ENCODE data around the gene RPL13. TPM values are rescaled to one million over a fixed set of nuclear protein-coding genes. Genes with fewer than 3 reads are reported as not detected.

RPL13 gene
- total and polyA plus RNA-seq, 2 of the 13 experiments (the other 11 are each of a cell fraction or from before 2014, with no cell fraction given) = 2,988 to 4,411 TPM

DNA sequence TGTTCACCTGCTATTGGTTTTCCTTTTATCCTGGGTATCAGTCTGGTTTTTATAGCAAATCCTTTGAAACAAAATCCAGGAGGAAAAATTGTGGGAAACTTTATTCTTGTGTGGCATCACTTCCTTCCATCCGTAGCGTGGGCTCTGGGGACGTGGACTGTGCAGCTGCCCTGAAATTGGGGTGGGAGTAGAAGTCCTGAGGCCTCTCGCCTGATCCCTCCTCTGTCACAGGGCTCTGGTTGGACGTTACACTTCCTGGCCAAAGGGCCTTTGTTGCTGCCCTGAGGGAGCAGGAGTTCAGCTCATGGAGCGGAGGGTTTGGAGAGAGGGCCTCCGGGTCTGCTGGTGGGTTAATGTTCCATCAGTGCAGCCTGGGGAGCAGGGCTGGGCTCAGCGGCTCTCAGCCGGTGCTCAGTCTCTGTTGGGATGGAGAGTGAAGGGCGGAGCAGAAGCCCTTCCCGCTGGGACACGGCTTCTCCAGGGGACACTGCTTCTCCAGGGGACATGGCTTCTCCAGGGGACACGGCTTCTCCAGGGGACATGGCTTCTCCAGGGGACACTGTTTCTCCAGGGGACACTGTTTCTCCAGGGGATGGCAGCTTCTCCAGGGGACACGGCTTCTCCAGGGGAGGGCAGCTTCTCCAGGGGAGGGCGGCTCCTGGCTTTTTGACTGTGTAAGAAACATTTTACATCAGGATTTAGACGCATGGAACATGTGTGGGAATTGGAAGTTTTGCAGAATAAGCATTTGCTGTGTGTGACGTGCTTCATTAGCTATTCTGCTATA is 15.2 kb upstream of the RPL13 start (continued):
- TF ChIP-seq, protein P1, sequence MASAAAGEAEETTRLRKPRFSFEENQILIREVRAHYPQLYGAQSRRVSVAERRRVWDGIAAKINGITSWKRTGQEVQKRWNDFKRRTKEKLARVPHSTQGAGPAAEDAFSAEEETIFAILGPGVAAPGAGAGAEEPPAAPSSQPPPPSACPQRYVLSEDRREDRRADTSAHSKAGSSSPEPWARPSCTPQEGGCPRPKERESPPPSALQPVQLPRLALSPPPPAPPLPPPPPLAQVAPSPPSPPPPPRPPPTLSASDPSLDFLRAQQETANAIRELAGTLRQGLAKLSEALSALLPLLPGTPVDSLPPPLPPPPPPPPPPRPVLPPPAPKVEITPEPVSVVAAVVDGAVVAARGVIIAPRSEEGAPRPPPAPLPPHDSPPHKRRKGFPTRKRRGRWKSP (CRISPR knock-in tag; IDR thresholded peaks at IDR 0.05) = peak; percentile 57; the same call in 1 of the 2 replicates
- TF ChIP-seq ZNF839 (CRISPR knock-in tag; IDR thresholded peaks at IDR 0.05; ENCODE audit: borderline replicate concordance) (no peak), MAFK (conservative IDR thresholded peaks at IDR 0.05 in 1 of 2, IDR thresholded peaks at IDR 0.05 in 1 of 2; ENCODE audit: low read length in 2 of 2) (peak; percentile 56 to 74), ZNF570 (CRISPR knock-in tag; IDR thresholded peaks at IDR 0.05; ENCODE audit: borderline replicate concordance) (no peak), MED8 (CRISPR knock-in tag; IDR thresholded peaks at IDR 0.05; ENCODE audit: insufficient replicate concordance) (no peak), SNAPC2 (CRISPR knock-in tag; IDR thresholded peaks at IDR 0.05) (peak; percentile 31), U2AF1 (optimal IDR thresholded peaks at IDR 0.05; ENCODE audit: low read depth, low read length) (peak; percentile 20), FOXA1 (IDR thresholded peaks at IDR 0.05) (no peak), FOXA1 (CRISPR knock-in tag; IDR thresholded peaks at IDR 0.05) (no peak), ZNF260 (CRISPR knock-in tag; IDR thresholded peaks at IDR 0.05; ENCODE audit: borderline replicate concordance, low read depth) (0 out of 2 replicates have a peak, but pooled peaks have one; percentile 59), ZSCAN9 (CRISPR knock-in tag; IDR thresholded peaks at IDR 0.05; ENCODE audit: borderline replicate concordance) (no peak), KDM2A (CRISPR knock-in tag; IDR thresholded peaks at IDR 0.05; ENCODE audit: borderline replicate concordance, low read depth) (peak; percentile 57; the same call in 1 of the 2 replicates), ZNF761 (CRISPR knock-in tag; conservative IDR thresholded peaks at IDR 0.05) (no peak), ZNF224 (CRISPR knock-in tag; IDR thresholded peaks at IDR 0.05) (peak; percentile 90; the same call in 1 of the 2 replicates), ZNF205 (CRISPR knock-in tag; IDR thresholded peaks at IDR 0.05) (no peak), ZNF772 (CRISPR knock-in tag; IDR thresholded peaks at IDR 0.05) (0 out of 2 replicates have a peak, but pooled peaks have one; percentile 56), ARID2 (CRISPR knock-in tag; IDR thresholded peaks at IDR 0.05; ENCODE audit: borderline replicate concordance) (no peak), PAWR (CRISPR knock-in tag; IDR thresholded peaks at IDR 0.05; ENCODE audit: borderline replicate concordance) (no peak)
- TF ChIP-seq, protein P2, sequence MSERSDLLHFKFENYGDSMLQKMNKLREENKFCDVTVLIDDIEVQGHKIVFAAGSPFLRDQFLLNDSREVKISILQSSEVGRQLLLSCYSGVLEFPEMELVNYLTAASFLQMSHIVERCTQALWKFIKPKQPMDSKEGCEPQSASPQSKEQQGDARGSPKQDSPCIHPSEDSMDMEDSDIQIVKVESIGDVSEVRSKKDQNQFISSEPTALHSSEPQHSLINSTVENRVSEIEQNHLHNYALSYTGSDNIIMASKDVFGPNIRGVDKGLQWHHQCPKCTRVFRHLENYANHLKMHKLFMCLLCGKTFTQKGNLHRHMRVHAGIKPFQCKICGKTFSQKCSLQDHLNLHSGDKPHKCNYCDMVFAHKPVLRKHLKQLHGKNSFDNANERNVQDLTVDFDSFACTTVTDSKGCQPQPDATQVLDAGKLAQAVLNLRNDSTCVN (CRISPR knock-in tag; IDR thresholded peaks at IDR 0.05; ENCODE audit: borderline replicate concordance) = peak; percentile 41; the same call in 1 of the 2 replicates
- TF ChIP-seq, protein P3, sequence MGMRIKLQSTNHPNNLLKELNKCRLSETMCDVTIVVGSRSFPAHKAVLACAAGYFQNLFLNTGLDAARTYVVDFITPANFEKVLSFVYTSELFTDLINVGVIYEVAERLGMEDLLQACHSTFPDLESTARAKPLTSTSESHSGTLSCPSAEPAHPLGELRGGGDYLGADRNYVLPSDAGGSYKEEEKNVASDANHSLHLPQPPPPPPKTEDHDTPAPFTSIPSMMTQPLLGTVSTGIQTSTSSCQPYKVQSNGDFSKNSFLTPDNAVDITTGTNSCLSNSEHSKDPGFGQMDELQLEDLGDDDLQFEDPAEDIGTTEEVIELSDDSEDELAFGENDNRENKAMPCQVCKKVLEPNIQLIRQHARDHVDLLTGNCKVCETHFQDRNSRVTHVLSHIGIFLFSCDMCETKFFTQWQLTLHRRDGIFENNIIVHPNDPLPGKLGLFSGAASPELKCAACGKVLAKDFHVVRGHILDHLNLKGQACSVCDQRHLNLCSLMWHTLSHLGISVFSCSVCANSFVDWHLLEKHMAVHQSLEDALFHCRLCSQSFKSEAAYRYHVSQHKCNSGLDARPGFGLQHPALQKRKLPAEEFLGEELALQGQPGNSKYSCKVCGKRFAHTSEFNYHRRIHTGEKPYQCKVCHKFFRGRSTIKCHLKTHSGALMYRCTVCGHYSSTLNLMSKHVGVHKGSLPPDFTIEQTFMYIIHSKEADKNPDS (CRISPR knock-in tag; IDR thresholded peaks at IDR 0.05) = no peak
- TF ChIP-seq, protein P4, sequence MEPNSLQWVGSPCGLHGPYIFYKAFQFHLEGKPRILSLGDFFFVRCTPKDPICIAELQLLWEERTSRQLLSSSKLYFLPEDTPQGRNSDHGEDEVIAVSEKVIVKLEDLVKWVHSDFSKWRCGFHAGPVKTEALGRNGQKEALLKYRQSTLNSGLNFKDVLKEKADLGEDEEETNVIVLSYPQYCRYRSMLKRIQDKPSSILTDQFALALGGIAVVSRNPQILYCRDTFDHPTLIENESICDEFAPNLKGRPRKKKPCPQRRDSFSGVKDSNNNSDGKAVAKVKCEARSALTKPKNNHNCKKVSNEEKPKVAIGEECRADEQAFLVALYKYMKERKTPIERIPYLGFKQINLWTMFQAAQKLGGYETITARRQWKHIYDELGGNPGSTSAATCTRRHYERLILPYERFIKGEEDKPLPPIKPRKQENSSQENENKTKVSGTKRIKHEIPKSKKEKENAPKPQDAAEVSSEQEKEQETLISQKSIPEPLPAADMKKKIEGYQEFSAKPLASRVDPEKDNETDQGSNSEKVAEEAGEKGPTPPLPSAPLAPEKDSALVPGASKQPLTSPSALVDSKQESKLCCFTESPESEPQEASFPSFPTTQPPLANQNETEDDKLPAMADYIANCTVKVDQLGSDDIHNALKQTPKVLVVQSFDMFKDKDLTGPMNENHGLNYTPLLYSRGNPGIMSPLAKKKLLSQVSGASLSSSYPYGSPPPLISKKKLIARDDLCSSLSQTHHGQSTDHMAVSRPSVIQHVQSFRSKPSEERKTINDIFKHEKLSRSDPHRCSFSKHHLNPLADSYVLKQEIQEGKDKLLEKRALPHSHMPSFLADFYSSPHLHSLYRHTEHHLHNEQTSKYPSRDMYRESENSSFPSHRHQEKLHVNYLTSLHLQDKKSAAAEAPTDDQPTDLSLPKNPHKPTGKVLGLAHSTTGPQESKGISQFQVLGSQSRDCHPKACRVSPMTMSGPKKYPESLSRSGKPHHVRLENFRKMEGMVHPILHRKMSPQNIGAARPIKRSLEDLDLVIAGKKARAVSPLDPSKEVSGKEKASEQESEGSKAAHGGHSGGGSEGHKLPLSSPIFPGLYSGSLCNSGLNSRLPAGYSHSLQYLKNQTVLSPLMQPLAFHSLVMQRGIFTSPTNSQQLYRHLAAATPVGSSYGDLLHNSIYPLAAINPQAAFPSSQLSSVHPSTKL (CRISPR knock-in tag; IDR thresholded peaks at IDR 0.05) = peak; percentile 29; the same call in 1 of the 2 replicates
